HG02759 (cell line): ENCODE data around the gene IFNL2.
"Not testable (repeated sequence)": the region's sequence is repeated elsewhere in the genome, so short reads cannot be mapped to it uniquely, and the experiment has no call there.

Experiments used
- ATAC-seq: cut with Tn5 transposase; IDR thresholded peaks from one replicate; pipeline ENCODE4 v1.9.1; 2021; ENCODE audit warnings: mild to moderate bottlenecking, moderate library complexity; ENCODE audit not compliant: unreplicated experiment

Gene IFNL2

DNA sequence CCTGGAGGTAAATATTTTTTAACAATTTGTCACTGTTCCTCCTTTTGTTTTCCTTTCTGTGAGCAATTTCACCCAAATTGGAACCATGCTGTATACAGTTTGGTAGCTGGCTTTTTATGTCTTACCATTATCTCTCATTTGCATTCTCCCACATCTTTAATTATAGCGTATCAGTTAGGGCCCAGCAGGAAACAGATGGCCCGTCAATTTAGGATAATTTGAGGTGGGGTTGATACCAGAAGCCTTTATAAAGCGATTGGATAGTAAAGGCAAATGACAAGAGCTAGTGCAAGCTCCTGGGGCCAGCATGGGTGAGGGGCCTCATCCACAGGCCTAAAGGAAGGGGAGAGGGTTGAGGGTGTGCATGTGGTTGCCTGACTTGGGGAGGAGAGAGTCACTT lies 15.7 kb upstream of the IFNL2 start:
- ATAC-seq, result no peak

DNA sequence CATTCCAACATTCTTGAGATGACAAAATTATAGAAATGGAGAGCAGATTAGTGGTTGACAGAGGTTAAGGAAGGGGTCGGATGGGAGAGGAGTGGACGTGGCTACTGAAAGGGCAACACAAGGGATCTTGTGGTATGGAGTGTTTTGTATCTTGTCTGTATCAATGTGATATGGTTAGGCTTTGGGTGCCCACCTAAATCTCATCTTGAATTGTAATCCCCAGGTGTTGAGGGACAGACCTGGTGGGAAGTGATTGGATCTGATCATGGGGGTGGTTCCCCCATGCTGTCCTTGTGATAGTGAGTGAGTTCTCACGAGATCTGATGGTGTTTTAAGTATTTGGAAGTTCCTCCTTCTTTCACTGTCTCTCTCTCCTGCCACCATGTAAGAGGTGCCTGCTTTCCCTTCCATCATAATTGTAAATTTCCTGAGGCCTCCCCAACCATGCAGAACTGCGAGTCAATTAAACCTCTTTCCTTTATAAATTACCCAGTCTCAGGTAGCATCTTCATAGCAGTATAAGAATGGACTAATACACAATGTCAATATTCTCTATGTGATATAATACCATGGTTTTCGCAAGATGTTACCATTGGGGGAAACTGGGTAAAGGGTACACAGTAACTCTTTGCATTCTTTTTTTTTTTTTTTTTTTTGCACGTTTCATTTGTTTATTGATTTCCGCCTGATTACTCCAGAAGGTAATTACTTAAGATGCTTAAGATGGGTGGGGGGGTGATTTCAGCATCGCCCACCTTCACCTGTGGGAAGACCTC lies 14.6 kb upstream of the IFNL2 start:
- no peak for ATAC-seq

DNA sequence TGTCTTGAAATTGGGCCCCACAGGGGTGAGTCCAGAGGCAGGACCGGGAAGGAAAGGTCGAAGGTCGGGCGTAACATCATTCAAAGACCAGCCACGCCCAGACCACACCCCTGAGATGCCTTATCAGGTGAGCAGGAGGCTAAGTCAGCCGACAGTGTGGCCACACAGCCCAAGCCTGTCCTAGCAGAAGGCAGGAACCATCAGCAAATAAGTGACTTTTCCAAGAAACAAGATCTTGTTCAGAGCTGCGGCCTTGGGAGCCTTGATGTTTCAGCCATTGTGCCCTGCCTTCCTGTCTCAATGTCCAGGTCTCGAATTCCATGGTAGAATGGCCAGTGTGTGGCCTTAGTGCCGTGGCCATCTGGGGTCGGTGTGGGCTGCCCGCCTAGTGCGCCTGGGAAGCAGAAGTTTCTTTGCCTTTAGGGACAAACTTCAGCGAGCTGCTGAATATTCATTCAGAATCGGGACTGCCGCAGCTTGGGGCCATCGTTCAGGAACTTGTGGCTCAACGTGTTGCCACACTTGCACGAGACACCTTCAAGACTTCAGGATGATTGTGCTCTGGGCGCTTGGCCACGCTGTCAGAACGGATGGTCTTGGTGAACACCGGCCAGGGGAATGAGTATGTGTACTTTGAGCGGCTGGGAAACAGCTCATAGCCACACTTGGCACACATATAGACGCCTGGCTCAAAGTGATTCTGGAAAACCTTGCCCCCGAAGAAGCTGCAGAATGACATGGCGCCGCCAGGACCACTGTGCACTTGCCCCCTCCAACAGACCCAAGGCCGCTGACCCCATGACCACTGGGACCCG lies 13.5 kb upstream of the IFNL2 start:
- no peak for ATAC-seq

DNA sequence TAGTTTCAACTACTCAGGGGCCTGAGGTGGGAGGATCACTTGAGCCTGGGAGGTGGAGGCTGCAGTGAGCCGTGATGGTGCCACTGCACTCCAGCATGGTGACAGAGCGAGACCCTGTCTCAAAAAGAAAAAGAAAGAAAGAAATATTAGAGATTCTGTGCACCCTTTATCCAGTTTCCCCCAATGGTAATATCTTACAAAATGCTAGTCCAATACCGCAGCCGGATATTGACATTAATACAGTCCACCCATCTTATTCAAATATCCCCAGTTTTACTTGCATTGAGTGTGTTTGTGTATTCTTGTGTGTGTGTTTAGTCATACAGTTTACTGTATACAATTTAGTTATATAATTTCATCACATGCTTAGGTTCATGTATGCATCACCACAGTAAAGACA lies 11.0 kb upstream of the IFNL2 start:
- no peak for ATAC-seq

DNA sequence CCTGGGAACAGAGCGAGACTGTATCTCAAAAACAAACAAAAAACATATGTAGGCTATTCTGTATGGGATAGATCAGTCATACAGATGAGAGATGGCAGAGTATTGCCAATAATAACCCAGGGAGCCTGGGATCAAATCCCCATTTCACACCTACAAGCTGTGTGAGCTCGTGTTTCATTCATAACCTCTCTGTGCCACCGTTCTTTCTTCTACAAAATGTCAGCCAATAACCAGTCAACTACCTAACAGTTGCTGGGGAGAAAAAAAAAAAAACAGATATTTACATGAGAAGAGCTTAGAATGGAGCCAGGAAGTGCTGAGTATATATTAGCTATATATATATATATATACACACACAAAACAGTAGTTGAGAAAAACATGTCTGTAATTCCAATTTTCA lies 6.5 kb upstream of the IFNL2 start:
- ATAC-seq, result no peak

DNA sequence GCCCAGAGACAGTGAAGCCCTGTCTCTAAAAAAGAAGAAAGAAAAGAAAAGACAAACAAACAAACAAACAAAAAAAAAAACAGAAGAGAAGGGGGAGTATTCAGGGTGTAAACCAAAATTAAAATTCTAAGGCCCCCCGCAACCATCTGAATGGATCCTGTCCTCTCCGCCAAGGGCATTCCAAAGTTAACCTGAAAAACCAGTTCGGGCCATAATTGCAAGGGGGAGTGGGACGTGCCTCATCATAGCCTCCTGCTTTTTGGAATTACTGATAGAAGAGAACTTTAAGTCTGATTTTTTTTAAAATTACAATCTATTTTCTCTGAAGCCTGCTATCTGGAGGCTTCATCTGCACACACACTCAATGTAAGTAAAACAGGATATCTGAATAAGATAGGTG lies 5.7 kb upstream of the IFNL2 start:
- no peak for ATAC-seq

DNA sequence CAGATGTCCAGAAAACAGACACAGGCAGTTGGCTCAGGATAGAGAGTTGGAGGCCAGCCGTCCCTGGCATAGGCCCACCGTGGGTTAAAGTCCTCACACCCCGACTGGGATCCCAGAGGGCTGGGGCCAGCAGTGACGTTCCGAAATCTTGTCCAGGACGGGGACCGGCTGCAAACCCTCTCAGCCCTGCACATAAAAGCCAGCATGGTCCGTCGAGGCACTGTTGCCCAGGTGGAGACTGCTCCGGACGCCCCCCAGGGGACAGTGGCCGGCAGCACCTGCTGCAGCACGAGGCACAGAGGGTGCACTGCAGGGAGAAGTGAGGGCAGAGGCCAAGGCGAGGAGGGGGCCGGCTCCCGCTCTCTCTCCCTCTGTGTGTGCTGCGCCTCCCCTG lies 4.3 kb upstream of the IFNL2 start:
- ATAC-seq, result no peak

DNA sequence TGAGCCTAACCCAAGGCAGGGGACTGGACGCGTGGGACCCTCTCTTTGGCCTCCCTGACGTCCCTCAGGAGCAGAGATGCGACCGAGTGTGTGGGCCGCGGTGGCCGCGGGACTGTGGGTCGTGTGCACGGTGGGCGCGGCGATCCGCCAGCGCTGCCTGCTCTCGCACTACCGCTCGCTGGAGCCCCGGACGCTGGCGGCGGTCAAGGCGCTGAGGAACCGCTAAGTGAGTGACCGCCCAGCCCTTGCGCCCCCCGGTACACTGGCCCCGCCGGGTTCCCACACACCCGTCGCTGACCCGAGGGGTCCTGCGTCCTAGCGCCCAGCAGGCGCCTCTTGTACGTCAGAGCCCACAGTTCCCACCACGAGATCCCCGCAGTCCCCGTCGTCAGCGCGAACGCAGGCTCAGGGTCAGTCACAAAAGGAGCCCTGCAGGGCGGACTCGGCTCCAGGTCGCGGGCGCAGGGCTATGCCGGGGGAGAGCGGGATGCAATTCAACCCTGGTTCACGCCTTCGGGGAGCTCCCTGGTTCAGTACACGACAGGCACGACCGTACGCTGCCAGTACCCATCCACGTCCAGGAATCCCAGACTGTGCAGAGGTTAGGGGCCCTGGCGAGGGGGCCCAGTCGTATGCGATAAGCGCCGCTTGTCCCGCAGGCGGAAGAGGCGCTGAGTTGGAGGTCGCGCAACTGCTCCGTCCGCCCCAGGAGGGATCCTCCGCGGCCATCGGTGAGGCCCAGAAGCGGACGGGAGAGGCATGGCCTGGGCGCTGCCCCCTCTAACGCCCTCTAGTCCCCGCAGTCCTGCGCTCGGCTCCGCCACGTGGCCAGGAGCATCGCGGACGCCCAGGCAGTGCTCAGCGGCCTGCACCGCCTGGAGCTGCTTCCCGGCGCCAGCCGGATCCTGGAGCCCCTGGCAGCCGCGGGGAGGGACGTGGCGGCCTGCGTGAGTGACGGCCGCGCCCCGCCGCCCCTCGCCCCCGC lies 3.6 kb upstream of the IFNL2 start:
- ATAC-seq, result no peak

DNA sequence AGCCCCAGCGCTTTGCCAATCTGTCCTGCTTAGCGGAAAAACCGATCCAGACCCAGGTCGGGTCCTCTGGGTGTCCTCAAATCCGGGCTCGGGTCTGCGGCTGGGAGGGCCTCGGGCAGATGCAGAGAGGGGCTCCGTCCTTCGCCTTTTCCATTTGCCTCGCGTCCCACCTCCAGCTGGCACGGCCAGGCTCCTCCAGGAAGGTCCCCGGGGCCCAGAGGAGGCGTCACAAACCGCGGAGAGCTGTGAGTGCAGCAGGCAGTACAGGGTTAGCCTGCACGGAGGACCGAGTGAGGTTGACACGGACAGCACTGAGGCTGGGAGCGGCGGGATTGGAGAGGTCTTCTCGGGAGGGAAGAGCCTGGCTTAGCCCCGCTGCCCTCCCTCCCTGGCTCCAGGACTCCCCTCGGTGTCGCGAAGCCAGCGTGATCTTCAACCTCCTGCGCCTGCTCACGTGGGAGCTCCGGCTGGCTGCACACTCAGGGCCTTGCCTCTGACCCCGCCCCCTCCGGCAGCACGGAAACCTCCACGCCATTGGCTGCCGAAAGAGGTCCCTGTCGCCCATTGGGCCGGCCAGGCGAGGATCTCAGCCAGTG lies 2.8 kb upstream of the IFNL2 start:
- no peak for ATAC-seq

DNA sequence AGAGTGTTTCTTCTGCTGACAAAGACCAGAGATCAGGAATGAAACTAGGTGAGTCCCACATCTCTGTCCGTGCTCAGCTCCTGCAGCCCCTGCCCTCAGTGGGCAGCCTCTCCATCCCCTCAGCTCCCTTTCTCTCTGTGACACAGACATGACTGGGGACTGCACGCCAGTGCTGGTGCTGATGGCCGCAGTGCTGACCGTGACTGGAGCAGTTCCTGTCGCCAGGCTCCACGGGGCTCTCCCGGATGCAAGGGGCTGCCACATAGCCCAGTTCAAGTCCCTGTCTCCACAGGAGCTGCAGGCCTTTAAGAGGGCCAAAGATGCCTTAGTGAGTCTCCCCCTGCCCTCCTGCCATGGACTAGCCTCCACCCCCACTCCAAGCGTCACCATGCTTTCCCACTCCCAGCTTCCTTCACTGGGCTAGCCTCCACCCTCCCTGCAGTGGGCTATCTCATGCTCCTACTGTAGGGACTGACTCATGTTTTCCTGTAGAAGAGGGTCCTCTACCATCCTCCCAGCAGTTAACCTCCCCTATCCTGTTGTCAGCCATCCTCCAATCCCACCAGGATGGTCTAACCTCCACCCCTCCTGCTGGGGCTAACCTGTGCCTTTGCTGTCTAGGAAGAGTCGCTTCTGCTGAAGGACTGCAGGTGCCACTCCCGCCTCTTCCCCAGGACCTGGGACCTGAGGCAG lies 481 bp downstream of the IFNL2 start:
- not testable (repeated sequence) for ATAC-seq

DNA sequence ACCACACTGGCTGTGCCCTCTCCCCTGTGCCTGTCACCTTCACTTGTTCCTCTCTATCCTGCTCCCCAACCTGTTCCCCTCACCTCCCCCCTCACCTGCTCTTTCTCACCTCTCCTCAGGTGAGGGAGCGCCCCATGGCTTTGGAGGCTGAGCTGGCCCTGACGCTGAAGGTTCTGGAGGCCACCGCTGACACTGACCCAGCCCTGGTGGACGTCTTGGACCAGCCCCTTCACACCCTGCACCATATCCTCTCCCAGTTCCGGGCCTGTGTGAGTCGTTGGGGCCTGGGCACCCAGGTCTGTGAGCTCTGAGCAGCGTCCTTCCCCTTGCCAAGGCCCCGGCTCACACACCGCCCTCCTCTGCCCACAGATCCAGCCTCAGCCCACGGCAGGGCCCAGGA lies 1.2 kb downstream of the IFNL2 start:
- not testable (repeated sequence) for ATAC-seq

DNA sequence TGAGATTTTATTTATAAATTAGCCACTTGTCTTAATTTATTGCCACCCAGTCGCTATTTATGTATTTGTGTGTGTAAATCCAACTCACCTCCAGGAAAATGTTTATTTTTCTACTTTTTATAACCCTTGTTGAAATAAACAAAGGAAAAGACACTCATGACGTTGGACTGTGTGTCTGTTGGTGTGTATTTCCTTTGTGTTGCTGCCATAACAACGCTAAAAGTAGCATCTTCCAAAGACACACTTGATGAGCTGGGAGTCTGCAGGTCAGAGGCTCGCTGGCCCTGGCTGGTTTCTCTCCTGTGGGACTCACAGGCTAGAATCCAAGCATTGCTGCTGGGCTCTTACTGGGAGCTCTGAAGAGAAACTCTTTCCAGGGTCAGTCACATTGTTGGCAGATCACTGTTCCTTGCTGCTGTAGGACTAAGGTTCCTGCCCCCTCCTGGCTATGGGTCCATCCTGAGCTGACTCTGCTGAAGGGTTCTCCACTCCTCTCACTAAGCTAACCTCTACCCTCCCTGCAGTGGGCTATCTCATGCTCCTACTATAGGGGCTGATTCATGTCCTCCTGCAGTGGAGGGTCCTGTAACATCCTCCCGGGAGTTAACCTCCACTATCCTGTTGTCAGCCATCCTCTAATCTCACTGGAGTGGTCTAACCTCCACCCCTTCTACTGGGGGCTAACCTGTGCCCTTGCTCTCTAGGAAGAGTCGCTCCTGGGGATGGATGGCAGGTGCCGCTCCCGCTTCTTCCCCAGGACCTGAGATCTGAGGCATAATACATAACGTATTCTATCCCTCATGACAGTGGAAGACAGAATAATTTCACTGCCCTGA lies 2.1 kb downstream of the IFNL2 start:
- ATAC-seq, result no peak

DNA sequence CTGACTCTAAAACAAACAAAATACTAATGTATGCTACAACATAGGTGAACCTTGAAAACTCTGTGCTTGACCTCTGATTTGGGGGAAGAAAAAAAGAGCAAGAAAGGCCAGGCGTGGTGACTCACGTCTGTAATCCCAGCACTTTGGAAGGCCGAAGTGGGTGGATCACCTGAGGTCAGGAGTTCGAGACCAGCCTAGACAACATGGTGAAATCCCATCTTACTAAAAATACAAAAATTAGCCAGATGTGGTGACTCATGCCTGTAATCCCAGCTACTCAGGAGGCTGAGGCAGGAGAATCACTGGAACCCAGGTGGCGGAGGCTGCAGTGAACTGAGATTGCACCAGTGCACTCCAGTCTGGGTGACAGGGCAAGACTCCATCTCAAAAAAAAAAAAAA lies 5.7 kb downstream of the IFNL2 start:
- not testable (repeated sequence) for ATAC-seq

DNA sequence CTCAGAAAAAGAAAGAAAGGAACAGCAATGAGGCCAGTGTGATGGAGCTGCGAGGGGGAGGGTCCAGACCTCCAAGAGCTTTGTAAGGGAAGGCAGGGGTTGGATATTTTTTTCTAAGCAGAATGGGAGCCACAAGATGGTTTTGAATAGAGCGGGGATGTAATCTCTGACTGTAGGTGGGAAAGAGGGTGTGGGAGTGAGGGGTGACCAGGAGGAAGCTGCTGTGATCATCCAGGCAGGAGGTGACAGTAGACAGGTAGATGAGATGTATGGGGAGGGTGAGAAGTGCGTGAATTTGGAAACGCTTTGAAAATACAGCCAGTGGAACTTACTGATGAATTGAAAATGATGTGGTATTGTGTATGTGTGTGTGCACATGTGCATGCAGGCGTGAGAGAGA lies 7.4 kb downstream of the IFNL2 start:
- no peak for ATAC-seq

DNA sequence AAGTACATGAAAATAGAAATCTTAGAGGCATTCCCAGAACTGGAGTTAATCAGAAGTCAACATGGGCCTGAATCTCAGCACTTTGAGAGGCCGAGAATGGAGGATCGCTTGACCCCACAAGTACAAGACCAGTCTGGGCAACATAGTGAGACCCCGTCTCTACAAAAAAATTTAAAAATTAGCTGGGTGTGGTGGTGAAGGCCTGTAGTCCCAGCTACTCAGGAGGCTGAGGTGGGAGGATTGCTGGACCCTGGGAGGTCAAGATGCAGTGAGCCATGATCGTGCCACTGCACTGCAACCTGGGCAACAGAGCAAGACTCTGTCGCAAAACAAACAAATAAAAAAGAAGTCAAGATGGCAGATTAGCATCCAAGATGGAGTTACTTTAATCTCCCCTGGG lies 8.5 kb downstream of the IFNL2 start:
- ATAC-seq, result no peak

DNA sequence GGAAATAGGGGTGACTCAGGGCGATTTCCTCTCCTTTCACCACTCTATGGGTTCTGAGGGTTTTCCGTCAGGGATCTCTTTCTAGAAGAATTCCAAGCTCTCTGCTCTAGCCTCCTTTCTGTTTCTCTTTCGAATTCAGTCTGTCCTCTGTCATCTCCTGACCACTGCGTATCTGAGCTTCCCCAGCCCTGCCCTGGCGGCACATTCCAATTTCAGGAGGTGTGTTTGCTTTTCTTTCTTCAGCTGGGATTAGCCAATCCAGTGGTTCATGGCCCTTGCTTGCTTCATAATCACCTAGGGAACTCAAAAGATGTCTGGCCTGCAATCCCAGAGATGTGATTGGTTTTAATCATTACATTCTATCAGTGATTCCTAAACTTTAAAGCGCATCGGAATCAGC lies 9.4 kb downstream of the IFNL2 start:
- ATAC-seq, result no peak

DNA sequence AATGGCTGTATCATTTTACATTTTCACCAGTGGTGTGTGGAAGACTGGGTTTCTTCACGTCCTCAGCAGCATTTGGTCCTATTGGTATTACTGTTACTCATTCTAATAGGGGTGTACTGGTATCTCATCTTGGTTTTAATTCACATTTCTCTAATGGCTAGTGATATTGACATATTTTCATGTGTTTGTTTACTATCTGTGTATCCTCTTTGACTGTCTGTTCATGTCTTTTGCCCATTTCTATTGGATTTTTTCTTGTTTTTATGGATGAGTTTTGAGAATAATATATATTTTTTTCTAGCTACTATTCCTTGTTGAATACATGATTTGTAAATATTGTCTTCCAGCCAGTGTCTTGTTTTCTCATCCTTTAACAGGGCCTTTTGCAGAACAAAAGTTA lies 13.8 kb downstream of the IFNL2 start:
- no peak for ATAC-seq

DNA sequence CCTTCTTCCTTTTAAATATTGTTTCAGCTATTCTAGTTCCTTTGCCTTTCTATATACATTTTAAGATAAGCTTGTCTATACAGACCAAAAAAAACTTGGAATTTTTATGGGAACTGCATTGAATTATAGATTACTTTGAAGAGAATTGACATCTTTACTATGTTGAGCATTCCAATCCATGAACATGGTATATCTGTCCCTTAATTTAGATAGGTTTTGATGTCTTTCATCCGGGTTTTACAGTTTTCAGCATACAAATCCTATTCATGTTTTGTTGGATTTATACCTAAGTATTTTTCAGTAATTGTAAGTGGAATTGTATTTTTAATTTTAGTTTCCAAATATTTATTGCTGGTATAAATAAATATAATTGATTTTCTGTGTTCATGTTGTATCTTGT lies 15.8 kb downstream of the IFNL2 start:
- no peak for ATAC-seq

DNA sequence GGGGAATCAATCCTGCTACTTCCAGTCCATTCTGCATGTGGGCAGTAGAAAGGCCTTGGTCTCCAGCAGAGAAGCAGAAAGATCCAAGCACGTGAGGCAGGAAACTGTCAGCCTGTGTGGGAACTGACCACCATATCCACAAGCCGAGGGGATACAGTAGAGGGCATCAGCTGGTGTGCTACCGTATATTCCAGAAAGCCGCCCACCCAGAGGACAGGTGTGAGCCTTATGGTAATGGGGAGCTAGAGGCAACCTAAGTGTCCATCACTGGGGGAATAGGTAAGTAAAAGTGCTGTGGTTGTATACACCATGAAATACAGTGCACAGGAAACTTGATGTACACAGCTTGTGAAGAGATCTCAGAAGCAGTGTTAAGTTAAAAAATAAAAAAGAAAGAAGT lies 25.2 kb downstream of the IFNL2 start:
- no peak for ATAC-seq
